Duodenal mucosa (tissue), 2 donors: Measurements from ENCODE around the gene GNRHR.
"Not testable (repeated sequence)": the region's sequence is repeated elsewhere in the genome, so short reads cannot be mapped to it uniquely, and the experiment has no call there.

ENCODE experiments used
- H3K27ac ChIP-seq: one replicate; pipeline ENCODE4 v1.7.0; 2013; ENCODE audit warnings: low read depth, low read length
- H3K27me3 ChIP-seq, 2 donors: one replicate each; pipeline ENCODE4 v1.7.0; 2013; ENCODE audit warnings: low read length in 2 of 2, control low read depth in 1 of 2; ENCODE audit not compliant: insufficient read depth in 2 of 2, control insufficient read depth in 1 of 2
- H3K36me3 ChIP-seq, 2 donors: one replicate each; pipeline ENCODE4 v1.7.0; 2013; ENCODE audit warnings: low read length in 2 of 2, control low read depth in 1 of 2; ENCODE audit not compliant: insufficient read depth in 2 of 2, control insufficient read depth in 1 of 2
- H3K4me1 ChIP-seq, 2 donors: one replicate each; pipeline ENCODE4 v1.7.0; 2013; ENCODE audit warnings: low read length in 2 of 2, control low read depth in 1 of 2; ENCODE audit not compliant: insufficient read depth in 2 of 2, control insufficient read depth in 1 of 2
- H3K4me3 ChIP-seq, 2 donors: one replicate each; pipeline ENCODE4 v1.7.0; 2013; ENCODE audit warnings: low read length in 2 of 2, low read depth in 1 of 2
- H3K9ac ChIP-seq, 2 donors: one replicate each; pipeline ENCODE4 v1.7.0; 2013; ENCODE audit warnings: low read length in 2 of 2, low read depth in 1 of 2
- H3K9me3 ChIP-seq, 2 donors: one replicate each; pipeline ENCODE4 v1.7.0; 2013; ENCODE audit warnings: low read length in 2 of 2, control low read depth in 1 of 2; ENCODE audit not compliant: control insufficient read depth in 1 of 2

Gene GNRHR

DNA sequence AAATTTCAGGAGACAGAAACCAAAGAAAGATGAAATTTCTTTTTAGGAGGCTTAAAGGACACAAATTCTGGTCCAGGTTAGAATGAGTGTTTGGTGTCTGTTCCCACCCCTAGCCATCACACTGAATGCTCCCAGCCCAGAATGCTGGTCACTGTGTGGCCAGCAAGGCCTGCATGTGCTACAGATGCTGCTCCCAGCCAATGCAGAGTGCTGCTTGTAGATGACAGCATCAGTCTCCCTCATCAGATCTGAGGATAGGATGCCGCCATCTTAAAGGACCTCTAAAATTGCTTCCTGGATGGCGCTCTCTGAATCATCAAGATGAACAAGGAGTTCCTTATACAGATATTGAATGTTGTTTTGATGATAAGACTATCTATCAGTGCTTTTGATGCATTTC, 35.3 kb downstream of the GNRHR start:
- Histone ChIP-seq H3K27ac (no peak overlapping the region), H3K4me3 (no peak overlapping the region), H3K27me3 (no peaks in the 10 kb centered on the region), H3K36me3 (peaks cover 5 to 9% of the 10 kb centered on the region in 2 donors), H3K9ac (no peak overlapping the region), H3K9me3 (no peaks in the 10 kb centered on the region), H3K4me1 (no peaks in the 10 kb centered on the region)

- no peak overlapping the region for H3K27ac ChIP-seq
- H3K9me3 ChIP-seq = no peaks in the 10 kb centered on the region
- peaks cover 5 to 9% of the 10 kb centered on the region in 2 donors for H3K36me3 ChIP-seq
- H3K4me1 ChIP-seq = peaks cover 0 to 3% of the 10 kb centered on the region in 2 donors
- H3K4me3 ChIP-seq = no peak overlapping the region
- no peak overlapping the region for H3K9ac ChIP-seq
- no peaks in the 10 kb centered on the region for H3K27me3 ChIP-seq
These were observed 36.6 kb downstream of the GNRHR start for GRCh38 chr4:67717586-67717985.

GRCh38 chr4:67714955-67715354, 39.2 kb downstream of the GNRHR start:
- Histone ChIP-seq H3K4me3 (no peak overlapping the region), H3K4me1 (peaks cover 0 to 3% of the 10 kb centered on the region in 2 donors), H3K9ac (no peak overlapping the region), H3K27ac (no peak overlapping the region), H3K9me3 (no peaks in the 10 kb centered on the region), H3K36me3 (peaks cover 0 to 3% of the 10 kb centered on the region in 2 donors), H3K27me3 (no peaks in the 10 kb centered on the region)

GRCh38 chr4:67714248-67714583, 40.0 kb downstream of the GNRHR start:
- no peak overlapping the region for H3K27ac ChIP-seq
- peaks cover 0 to 3% of the 10 kb centered on the region in 2 donors for H3K36me3 ChIP-seq
- peaks cover 0 to 3% of the 10 kb centered on the region in 2 donors for H3K4me1 ChIP-seq
- no peak overlapping the region for H3K9ac ChIP-seq
- H3K27me3 ChIP-seq = no peaks in the 10 kb centered on the region
- H3K9me3 ChIP-seq = no peaks in the 10 kb centered on the region
- H3K4me3 ChIP-seq = no peak overlapping the region

DNA sequence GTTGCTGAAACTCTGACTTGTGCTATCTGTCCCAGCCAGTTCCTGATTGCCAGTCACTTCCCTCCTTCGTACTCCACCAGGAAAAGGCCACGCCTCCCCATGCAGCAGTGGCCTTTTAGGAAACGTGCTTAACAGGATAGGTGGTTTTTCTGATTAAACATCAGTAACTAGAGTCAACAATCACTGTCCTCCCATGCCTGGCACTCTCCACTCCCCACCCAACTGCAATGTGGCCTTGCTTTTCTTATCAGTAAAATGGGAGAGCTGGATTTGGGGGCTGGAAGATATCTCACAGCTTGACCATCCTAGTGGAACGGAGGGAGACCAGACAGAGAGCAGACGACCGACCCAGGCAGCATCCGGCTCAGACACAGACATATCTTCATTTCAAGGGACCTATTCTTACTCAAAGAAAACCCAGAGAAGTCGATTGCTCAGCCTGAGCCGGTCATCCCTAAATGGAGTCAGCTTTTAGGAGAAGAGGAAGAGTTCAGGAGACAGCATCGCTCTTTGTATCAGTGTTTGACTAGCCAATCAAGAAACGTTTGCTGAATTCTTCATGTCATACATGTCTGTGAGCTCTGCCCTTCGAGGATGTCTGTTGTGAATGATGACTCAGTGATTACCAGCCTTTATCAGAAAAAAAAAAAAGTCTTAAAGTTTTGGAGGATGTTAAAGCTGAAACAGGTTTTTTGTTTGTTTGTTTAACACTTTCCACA, 40.5 kb downstream of the GNRHR start:
- H3K4me3 ChIP-seq = no peak overlapping the region
- H3K4me1 ChIP-seq = peaks cover 0 to 3% of the 10 kb centered on the region in 2 donors
- no peaks in the 10 kb centered on the region for H3K9me3 ChIP-seq
- peaks cover 0 to 3% of the 10 kb centered on the region in 2 donors for H3K36me3 ChIP-seq
- H3K27ac ChIP-seq = no peak overlapping the region
- H3K9ac ChIP-seq = no peak overlapping the region
- H3K27me3 ChIP-seq = no peaks in the 10 kb centered on the region

GRCh38 chr4:67712650-67713528, 41.3 kb downstream of the GNRHR start:
- Histone ChIP-seq H3K27me3 (no peaks in the 10 kb centered on the region), H3K36me3 (peaks cover 0 to 3% of the 10 kb centered on the region in 2 donors), H3K4me3 (no peak overlapping the region), H3K9me3 (no peaks in the 10 kb centered on the region), H3K27ac (no peak overlapping the region), H3K9ac (no peak overlapping the region), H3K4me1 (peaks cover 0 to 3% of the 10 kb centered on the region in 2 donors)

DNA sequence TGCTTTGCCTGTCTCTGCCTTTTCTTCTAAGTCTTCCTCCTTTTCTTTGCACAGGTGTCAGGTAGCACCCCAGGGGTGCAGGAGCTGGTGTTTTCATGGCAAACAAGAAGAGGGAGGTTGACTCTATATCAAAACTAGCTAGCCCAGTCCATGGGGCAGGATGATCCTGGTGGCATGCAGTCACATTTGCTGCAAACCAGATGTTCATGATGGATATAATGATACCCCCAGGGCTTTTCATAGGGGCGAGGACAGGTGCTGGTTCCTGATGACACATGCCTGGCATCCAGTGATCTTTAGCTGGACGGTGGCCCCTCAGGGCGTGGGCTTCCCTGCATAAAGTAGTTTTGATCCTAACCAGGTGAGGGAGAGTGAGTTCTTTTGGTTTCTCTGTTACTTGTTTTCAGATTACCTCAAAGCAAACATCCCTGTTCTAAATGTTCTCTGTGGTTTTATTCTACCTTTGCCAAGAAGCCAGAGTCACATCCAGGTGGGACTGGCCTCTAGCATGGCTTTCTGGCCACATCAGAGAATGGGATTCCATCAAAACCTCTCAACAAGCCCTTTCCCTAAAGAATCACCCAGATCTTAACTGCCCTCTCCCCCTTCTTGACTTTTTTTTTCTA, 42.1 kb downstream of the GNRHR start:
- no peaks in the 10 kb centered on the region for H3K27me3 ChIP-seq
- H3K4me1 ChIP-seq = peaks cover 0 to 3% of the 10 kb centered on the region in 2 donors
- H3K9ac ChIP-seq = no peak overlapping the region
- no peak overlapping the region for H3K4me3 ChIP-seq
- no peak overlapping the region for H3K27ac ChIP-seq
- peaks cover 0 to 3% of the 10 kb centered on the region in 2 donors for H3K36me3 ChIP-seq
- H3K9me3 ChIP-seq = no peaks in the 10 kb centered on the region

- not testable (repeated sequence) for H3K27ac ChIP-seq, H3K4me3 ChIP-seq, H3K27me3 ChIP-seq, H3K9ac ChIP-seq, H3K36me3 ChIP-seq, H3K9me3 ChIP-seq
- H3K4me1 ChIP-seq = peaks cover 0 to 10% of the 10 kb centered on the region in 2 donors
These were observed 47.5 kb downstream of the GNRHR start for GRCh38 chr4:67706682-67707081.

GRCh38 chr4:67704843-67705242, 49.3 kb downstream of the GNRHR start:
- Histone ChIP-seq H3K27me3 (no peaks in the 10 kb centered on the region), H3K36me3 (no peaks in the 10 kb centered on the region), H3K9ac (no peak overlapping the region), H3K27ac (no peak overlapping the region), H3K4me3 (no peak overlapping the region), H3K4me1 (peaks cover 0 to 12% of the 10 kb centered on the region in 2 donors), H3K9me3 (no peaks in the 10 kb centered on the region)

- H3K27me3 ChIP-seq = no peaks in the 10 kb centered on the region
- H3K36me3 ChIP-seq = no peaks in the 10 kb centered on the region
- no peak overlapping the region for H3K9ac ChIP-seq
- H3K9me3 ChIP-seq = no peaks in the 10 kb centered on the region
- peaks cover 0 to 12% of the 10 kb centered on the region in 2 donors for H3K4me1 ChIP-seq
- peak overlapping the region; percentile 94 to 98 for H3K4me3 ChIP-seq
- H3K27ac ChIP-seq = no peak overlapping the region
These were observed 52.0 kb downstream of the GNRHR start for GRCh38 chr4:67702166-67702565.
